Measurements from ENCODE around the gene AP3M1.

The AP3M1 gene

DNA sequence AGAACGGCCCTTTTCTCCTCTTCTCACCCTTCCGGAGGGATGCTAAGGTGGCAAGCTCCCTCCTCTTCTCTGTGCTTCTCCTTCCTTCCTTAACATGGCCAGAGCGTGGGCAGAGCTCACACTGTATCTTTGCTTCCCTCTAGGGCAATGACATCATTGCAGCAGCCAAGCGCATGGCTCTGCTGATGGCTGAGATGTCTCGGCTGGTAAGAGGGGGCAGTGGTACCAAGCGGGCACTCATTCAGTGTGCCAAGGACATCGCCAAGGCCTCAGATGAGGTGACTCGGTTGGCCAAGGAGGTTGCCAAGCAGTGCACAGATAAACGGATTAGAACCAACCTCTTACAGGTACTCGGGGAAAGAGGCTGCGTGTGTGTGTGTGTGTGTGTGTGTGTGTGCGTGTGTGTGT, 36.6 kb downstream of the AP3M1 start:
- DNase-seq (ENCODE audit: low read depth) = no peak

DNA sequence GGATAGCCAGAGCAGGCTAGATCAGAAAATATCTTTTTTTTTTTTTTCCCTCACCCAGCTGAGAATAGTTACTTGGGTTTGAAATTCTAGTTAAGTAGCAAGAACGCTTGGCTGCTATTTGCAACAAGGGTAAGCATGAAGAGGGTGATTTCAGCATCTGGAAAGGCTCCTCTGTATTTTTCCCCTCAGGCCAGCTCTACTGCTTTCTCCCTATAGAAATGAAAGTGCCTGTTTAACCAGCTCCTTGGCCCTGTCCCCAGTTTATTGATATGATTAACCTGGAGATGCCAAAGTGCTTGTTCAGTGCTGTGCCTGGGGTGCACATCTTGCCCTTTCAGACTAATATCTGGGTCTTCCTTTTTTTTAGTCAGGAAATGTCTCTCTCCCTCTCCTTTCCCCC, 37.1 kb downstream of the AP3M1 start:
- peak; percentile 32 for DNase-seq (ENCODE audit: low read depth)

DNA sequence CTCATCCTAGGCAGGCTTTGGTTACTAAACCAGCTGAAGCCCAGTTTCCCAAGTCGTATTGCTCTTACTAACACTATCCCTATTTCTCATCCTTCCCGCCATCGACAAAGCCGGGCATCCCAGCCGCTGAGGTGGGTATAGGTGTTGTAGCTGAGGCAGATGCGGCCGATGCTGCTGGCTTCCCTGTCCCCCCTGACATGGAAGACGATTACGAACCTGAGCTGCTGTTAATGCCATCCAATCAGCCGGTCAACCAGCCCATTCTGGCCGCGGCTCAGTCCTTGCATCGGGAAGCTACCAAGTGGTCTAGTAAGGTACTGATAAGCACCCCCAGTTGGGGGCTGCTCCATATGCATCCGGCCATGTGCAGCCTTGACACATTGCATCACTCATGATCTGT, 38.8 kb downstream of the AP3M1 start:
- DNase-seq (ENCODE audit: low read depth) = no peak

DNA sequence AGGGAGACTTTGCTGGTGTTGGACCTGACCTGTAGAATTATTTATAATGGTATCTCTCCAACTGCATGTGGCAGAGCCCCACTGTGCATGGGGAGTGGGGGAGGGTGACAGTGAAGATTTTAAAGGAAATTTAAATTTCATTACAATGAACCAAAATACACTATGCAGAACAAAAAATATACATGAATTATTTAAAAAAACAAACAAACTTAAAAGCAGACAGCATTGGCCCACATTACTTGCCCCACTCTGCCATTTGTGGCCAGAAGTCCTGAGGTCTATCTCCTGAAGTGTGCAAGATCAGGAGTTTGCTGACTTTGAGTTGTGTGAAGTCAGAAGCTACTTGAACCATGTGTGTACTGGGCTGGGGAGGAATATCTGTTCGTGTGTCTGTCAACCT, 40.5 kb downstream of the AP3M1 start:
- no peak for DNase-seq (ENCODE audit: low read depth)

DNA sequence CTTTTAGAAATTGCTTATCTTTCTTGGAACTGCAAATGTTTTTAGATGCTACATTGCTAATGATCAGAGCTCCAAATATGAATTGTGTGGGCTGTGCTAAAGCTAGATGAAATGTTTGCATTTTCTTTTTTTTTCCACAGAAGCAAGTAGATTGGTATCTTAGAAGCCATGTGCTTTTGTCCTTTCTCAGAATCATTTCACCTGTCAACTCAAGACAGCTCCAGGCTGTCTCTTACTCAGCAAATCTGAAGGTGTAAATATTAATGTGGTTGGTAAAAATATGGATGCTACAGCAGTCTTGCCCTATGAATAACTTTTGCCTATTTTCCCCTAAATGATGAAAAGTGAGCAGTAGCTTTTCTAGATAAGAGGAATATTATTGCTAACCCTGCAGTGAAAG, 41.2 kb downstream of the AP3M1 start:
- DNase-seq (ENCODE audit: low read depth) = no peak

DNA sequence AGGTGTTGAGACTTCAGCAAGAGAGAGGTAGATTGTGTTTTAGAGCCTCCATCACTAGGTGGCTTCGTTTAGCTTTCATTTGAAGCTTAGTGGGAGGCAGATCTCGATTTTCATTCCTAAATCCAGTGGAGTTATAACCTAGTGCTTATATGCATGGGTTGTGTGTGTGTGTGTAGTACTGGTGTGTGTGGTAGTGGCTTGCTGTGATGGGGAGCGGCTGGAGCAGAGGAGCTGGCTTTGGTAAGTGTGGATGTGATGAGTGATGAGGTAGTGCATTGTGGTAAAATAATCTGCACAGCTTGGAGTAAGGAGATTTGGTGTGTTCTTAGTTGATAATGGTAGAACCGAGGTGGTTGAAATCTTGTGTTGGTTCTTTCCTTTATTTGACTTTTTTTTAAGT, 43.2 kb downstream of the AP3M1 start:
- no peak for DNase-seq (ENCODE audit: low read depth)

DNA sequence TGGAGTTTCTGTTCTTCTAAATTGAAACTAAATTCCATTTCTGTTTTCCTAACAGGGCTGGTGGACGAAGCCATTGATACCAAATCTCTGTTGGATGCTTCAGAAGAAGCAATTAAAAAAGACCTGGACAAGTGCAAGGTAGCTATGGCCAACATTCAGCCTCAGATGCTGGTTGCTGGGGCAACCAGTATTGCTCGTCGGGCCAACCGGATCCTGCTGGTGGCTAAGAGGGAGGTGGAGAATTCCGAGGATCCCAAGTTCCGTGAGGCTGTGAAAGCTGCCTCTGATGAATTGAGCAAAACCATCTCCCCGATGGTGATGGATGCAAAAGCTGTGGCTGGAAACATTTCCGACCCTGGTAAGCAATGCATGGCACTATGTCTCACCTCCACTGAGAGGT, 45.6 kb downstream of the AP3M1 start:
- DNase-seq (ENCODE audit: low read depth) = no peak

DNA sequence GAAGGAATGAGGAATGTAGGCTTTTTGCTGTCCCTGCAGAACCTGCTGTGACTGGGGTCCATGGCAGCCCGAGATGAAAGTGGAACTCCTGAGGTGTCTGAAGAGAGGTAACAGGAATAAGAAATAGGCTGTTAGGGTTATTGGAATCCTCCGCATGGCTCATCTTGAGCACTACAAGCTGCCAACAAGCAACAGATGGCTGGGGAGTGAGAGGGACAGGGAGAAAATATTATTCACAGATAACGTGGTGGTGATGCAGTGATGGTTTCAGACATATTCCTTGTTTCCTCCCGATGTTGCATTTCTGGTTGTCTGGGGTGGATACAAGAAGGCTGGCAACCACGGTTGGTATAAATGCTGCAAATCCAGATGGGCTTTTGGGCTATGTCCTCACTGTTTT, 46.1 kb downstream of the AP3M1 start:
- DNase-seq (ENCODE audit: low read depth) = no peak

DNA sequence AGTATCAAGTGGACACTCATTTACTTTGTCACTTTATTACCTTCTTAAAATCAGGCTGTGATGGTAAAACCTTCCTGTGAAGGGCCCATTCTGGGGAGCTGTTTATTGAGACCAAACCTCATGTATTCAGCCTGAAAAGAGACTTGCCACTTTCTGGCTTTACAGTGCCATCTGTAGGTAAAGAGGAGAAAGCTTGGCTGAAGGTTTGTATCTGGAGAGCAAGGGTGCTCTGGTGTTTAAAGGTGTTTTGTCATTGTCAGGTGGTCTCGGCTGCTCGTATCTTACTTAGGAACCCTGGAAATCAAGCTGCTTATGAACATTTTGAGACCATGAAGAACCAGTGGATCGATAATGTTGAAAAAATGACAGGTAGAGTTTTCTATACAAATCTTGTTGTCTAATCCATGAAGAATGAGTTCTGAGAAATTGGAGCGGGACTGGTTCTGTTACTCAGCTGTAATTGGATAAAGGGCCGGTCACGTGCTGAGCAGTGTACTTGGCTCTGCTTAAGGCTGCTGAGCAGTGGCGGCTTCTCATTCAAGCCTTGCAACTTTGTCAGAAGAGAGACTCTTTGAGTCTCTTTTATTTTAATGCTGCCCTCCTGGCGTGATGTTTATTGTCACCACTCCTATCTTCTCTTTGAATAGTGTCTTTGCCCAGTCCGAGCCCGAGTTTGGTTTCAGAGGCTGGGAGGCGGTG, 46.9 kb downstream of the AP3M1 start:
- DNase-seq (ENCODE audit: low read depth) = peak; percentile 42

DNA sequence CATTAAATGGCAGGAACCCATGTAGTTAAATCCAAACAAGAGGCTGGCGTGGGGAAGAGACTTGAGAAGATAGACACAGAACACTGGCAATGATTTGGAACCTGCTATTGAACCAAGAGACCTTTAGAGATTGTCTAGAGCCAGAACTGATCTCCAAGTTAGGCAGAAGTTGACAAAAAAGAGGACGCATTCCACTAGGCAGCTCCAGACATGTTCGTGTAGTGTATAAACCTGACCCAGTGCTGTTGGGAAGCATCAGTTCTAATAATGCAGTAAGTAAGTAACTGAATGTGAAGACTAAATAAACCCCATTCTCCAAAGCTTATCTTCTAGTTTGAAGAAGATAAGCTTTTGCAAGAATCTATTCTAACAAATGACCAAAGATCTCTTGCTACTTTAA, 50.8 kb downstream of the AP3M1 start:
- no peak for DNase-seq (ENCODE audit: low read depth)

DNA sequence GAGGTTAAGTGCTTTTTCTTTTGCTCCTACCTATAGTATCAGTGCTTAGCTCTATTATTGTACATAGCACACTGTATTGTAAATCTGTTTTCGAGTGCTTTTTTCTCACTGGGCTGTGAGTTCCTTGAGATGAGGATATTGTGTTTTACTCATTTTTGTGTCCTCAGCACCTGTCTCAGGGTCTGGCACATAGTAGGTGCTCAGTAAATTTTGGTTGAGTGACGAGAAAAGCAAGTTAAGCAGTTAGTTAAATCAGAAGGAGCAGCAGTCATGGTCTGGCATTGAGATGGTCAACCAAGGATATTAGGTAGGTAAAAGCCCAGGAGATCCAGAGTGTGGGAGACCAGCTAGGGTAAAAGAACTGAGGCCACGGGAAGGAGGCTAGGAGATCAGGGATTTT, 51.2 kb downstream of the AP3M1 start:
- DNase-seq (ENCODE audit: low read depth) = no peak

DNA sequence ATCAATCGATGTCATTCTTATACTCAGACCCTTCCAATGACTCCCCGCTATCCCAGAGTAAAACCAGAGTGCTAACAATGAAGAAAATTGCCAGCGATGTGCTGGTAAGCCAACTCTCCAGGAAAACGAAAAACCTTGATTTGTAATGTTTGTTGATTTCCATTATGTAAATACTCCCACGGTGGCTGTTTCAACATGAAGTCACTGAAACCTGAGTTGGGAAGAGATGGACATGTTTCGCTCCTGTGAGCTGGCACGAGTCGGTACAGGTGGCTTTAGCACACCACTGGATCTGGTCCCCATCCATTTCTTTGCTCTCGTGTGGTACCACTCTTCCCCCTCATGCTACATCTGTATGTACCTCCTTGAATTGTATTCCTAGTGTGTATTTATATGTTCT, 52.9 kb downstream of the AP3M1 start:
- no peak for DNase-seq (ENCODE audit: low read depth)

DNA sequence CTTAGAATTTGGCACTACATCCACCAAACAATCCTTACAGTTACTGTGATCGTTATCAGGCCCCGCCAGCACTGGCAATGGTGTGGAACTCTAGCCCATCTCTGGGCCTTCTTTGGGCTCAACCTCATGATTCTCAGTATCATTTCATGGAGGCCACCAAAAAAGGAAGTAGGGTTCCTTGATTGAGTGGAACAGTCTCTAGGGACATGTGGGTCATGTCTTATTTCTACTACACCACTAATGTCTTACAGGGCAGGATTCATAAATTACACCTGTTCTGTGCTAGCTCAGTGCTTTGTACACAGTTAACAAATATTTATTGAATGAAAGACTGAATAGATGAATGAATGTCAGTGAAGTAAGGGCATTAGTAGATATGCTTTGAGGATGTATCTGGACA, 53.9 kb downstream of the AP3M1 start:
- DNase-seq (ENCODE audit: low read depth) = no peak

DNA sequence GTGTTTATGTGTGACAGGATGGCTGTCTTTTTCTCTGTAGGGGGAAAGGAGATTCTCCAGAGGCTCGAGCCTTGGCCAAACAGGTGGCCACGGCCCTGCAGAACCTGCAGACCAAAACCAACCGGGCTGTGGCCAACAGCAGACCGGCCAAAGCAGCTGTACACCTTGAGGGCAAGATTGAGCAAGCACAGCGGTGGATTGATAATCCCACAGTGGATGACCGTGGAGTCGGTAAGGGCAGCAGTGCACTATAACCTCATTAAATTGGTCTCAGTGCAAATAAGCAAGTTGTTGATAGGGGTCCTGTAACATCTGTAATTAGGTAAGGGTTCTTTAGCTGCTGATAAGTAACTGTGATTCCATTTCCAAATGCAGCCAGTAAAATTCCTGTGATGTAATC, 56.4 kb downstream of the AP3M1 start:
- no peak for DNase-seq (ENCODE audit: low read depth)

DNA sequence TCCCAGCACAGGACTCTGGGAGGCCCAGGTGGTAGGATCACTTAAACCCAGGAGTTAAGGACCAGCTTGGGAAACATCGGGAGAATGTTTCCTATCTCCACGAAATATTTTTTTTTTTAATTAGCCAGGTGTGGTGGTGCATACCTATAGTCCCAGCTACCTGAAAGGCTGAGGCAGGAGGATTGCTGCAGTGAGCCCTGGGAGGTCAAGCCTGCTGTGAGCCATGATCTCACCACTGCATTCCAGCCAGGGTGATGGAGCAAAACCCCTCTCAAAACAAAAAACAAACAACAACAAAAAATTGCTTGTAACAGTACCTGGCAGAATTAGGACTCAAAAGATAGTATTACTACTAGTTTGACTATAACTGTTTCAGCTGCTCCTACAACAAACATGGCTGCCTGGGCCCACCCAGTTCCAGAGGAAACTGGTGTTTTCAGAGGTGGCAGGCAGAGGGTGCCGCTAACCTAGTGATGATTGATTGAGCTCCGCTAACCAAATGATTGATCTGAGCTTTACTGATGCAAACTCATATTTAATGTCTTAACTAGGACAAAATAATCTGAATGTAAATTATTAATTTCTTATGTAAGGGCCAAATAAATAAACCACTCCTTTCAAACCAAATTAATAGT, 57.0 kb downstream of the AP3M1 start:
- no peak for DNase-seq (ENCODE audit: low read depth)

DNA sequence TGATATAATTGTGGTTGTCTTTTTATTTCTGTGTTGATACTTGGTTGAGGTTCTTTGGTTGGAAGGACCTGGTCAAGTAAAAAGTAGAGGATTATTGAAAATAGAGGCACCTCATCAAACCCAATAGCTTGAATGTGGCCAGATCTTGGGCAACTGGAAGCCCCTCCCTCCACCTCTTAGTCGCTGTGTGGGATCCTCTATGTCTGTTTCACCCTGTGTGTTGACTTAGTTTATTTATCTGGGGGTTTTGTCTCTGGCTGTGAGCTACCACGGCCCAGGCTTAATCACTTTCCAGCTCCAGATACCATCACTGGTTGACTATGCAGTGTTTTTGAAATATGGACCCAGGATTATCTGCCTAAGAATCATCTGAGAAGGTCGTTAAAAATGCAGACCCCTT, 58.3 kb downstream of the AP3M1 start:
- peak; percentile 33 for DNase-seq (ENCODE audit: low read depth)

DNA sequence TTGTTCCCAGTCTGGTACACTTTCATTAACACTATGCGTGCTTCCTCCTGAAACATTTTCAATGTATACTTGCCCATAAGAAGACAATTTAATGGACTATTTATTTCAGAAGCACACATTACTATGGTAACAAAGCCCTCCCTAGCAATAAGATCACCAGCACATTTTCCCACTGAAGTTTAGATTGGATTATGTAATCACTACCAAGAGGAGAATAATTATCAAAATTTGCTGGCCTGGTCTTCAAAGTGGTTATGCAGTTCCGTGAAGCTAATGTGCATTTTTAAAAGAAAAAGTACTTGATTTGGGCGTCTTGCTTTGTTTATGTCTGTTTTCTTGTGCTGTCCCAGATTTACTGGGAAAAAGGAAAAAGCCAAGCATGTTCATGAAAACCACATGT, 61.9 kb downstream of the AP3M1 start:
- DNase-seq (ENCODE audit: low read depth) = no peak

DNA sequence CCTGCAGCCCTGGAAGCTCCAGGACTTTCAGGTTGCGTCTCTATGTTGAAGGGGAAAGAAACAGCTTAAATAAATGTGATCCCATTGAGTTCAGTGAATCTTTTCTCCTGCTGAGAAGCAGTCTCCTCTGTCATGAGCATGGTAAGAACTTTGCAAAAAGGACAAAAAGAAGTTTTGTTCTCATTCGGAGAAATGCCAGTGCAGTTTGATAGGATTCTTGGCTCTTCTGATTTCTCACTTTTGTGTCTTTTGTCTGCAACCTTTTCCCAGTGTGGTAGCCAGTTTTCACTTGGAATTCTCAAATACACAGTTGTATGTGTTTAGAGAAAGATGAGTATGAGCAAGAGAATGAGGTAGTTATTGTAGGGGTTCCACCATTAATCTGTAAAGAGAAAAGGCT, 64.3 kb downstream of the AP3M1 start:
- no peak for DNase-seq (ENCODE audit: low read depth)

DNA sequence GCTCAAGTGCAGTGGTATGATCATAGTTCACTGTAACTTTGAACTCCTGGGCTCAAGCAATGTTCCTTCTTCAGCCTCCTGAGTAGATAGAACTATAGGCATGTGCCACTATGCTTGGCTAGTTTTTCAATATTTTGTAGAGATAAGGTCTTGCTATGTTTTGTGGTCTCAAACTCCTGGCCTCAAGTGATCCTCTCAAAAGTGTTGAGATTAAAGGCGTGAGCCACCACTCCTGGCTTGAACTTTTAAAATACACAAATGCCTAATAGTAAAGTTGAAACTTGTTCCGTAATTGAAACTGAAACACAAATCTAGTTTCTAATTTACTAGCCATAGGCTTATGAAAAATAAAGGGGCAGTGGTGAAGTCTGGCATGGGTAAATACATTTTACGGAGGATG, 65.7 kb downstream of the AP3M1 start:
- DNase-seq (ENCODE audit: low read depth) = no peak

DNA sequence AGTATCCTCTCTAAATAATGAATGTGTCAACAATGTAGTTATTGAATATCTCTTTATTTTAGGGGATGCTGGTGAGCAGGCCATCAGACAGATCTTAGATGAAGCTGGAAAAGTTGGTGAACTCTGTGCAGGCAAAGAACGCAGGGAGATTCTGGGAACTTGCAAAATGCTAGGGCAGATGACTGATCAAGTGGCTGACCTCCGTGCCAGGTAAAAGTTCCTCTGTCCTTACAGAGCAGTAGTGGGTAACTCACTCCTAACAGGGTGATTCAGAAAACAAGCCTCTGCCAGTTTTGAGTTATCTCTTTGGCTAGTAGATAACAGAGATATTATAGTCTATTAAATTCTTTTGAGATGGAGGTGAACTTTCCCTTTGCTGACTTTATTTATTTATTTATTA, 67.3 kb downstream of the AP3M1 start:
- DNase-seq (ENCODE audit: low read depth) = no peak

DNA sequence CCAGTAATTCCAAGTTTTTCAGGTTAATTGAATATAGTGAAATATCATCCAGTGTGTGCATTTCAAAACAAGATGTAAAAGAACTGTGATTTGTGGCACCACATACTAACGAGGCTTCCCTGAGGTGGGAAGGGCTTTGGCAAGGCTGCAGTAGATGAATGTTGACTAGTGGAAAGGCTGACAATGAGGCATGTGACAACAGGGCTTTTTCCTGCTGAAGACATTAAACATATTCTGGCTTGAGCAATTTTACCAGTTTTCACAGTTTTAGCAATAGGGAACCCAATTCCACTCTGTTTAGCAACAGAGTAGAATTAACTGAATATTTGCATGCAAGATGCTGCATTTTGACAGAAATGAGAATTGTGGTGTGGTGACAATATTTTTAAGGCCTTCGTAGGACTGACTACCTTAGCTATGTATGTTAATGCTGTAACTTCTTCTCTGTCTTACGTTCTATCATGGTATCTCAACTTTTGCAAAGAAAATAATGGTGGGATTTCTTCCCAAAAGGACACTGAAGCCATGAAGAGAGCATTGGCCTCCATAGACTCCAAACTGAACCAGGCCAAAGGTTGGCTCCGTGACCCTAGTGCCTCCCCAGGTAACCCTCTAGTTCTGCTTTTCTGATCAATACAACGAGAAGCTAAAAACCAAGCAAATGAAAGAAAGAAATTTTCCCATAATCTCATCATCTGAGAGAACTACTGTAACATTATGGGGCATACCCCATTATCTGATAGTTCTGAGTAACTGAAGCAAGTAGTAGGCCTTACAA, 68.5 kb downstream of the AP3M1 start:
- DNase-seq (ENCODE audit: low read depth) = no peak

DNA sequence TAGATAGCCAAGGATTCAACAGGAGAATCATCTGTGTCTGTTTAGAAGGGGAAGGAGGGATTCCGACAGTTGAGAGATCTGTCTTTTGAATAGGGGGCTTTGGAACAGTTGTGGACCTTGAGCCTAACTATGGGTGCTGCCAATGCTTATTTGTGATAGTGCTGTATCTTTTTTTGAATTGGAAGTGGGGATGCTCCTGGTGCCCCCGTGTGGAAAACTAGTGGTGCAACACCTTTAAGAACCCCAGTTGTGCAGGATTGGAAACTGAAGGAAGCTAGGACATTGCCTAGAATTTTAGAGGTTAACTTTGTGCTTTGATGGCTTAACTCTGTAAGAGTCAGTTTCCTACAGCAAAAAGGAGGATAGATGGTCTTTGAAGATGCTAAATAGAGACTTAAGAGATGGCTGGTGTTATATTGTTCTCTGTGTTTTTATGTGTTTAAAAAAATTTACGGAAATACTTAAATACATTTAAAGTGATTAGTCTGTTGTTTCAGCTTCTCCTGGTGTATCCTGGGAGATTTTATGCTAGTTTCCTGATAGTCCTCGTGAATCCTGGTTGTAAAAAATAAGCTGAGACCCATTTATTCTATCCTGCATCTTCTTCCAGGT, 69.3 kb downstream of the AP3M1 start:
- peak; percentile 69 for DNase-seq (ENCODE audit: low read depth)

All from EH (cell line).